NCI-H510A (cell line): Measurements from ENCODE around the gene ETNK2.
"Not testable (repeated sequence)": the region's sequence is repeated elsewhere in the genome, so short reads cannot be mapped to it uniquely, and the experiment has no call there.

Experiments
- DNase-seq: peaks from one replicate; lab custom pipeline; 2025; lab: John Stamatoyannopoulos, UW

The ETNK2 gene

GRCh38 chr1:204098683-204099082 is 53.2 kb downstream of the ETNK2 start:
- DNase-seq, result no peak

GRCh38 chr1:204096931-204097330 is 54.9 kb downstream of the ETNK2 start:
- no peak for DNase-seq

- no peak for DNase-seq
Measured at GRCh38 chr1:204094856-204095634, 56.8 kb downstream of the ETNK2 start.

GRCh38 chr1:204094313-204094729 is 57.5 kb downstream of the ETNK2 start:
- no peak for DNase-seq

- no peak for DNase-seq
Measured at GRCh38 chr1:204093781-204094180, 58.1 kb downstream of the ETNK2 start.

- DNase-seq, result peak; percentile 50
Measured at GRCh38 chr1:204093421-204093717, 58.5 kb downstream of the ETNK2 start.

- DNase-seq, result no peak
Measured at GRCh38 chr1:204092632-204093420, 59.0 kb downstream of the ETNK2 start.

GRCh38 chr1:204091787-204092312 is 60.0 kb downstream of the ETNK2 start:
- DNase-seq, result no peak

GRCh38 chr1:204091066-204091465 is 60.8 kb downstream of the ETNK2 start:
- no peak for DNase-seq

GRCh38 chr1:204090132-204090531 is 61.7 kb downstream of the ETNK2 start:
- DNase-seq, result not testable (repeated sequence)

GRCh38 chr1:204089044-204089751 is 62.6 kb downstream of the ETNK2 start:
- no peak for DNase-seq

- no peak for DNase-seq
Measured at GRCh38 chr1:204088596-204088995, 63.2 kb downstream of the ETNK2 start.

GRCh38 chr1:204087893-204088528 is 63.8 kb downstream of the ETNK2 start:
- no peak for DNase-seq

- DNase-seq, result no peak
Measured at GRCh38 chr1:204087181-204087892, 64.5 kb downstream of the ETNK2 start.

- DNase-seq, result no peak
Measured at GRCh38 chr1:204085876-204086275, 66.0 kb downstream of the ETNK2 start.

- DNase-seq, result peak; percentile 95
Measured at GRCh38 chr1:204084247-204084772, 67.5 kb downstream of the ETNK2 start.

- no peak for DNase-seq
Measured at GRCh38 chr1:204083491-204083890, 68.4 kb downstream of the ETNK2 start.

GRCh38 chr1:204081791-204082513 is 69.9 kb downstream of the ETNK2 start:
- DNase-seq, result no peak

- no peak for DNase-seq
Measured at GRCh38 chr1:204081164-204081790, 70.6 kb downstream of the ETNK2 start.
